Measurements from ENCODE around the gene TMA7. TPM values are rescaled to one million over a fixed set of nuclear protein-coding genes. Genes with fewer than 3 reads are reported as not detected.

The TMA7 gene
- total RNA-seq, 4 donors from 2014 or later = 272 to 488 (median 350) TPM

- TF ChIP-seq CTCF (IDR thresholded peaks at IDR 0.05; ENCODE audit: low read depth) = no peak
These were observed 5.3 kb downstream of the TMA7 start for GRCh38 chr3:48445277-48445882.

- TF ChIP-seq CTCF (IDR thresholded peaks at IDR 0.05; ENCODE audit: low read depth) = no peak
These were observed 6.0 kb downstream of the TMA7 start for GRCh38 chr3:48446043-48446424.

GRCh38 chr3:48446425-48447193 lies 6.6 kb downstream of the TMA7 start, which contains the start of gene ATRIP:
ATRIP (plus strand) TSS chr3:48446737; CDS start chr3:48446846, 109 bp downstream.
- no peak for TF ChIP-seq CTCF (IDR thresholded peaks at IDR 0.05; ENCODE audit: low read depth)

GRCh38 chr3:48451270-48451669 lies 11.2 kb downstream of the TMA7 start:
- no peak for TF ChIP-seq CTCF (IDR thresholded peaks at IDR 0.05; ENCODE audit: low read depth)

GRCh38 chr3:48456456-48456855 lies 16.4 kb downstream of the TMA7 start:
- TF ChIP-seq CTCF (IDR thresholded peaks at IDR 0.05; ENCODE audit: low read depth) = no peak

- TF ChIP-seq CTCF (IDR thresholded peaks at IDR 0.05; ENCODE audit: low read depth) = no peak
These were observed 19.3 kb downstream of the TMA7 start for GRCh38 chr3:48459331-48459730.

- no peak for TF ChIP-seq CTCF (IDR thresholded peaks at IDR 0.05; ENCODE audit: low read depth)
These were observed 19.9 kb downstream of the TMA7 start for GRCh38 chr3:48459773-48460516.

All from subcutaneous adipose tissue (tissue), 4 donors.